Body of pancreas (tissue), 4 donors: Measurements from ENCODE around the gene POLG. TPM values are rescaled to one million over a fixed set of nuclear protein-coding genes. Genes with fewer than 3 reads are reported as not detected.
A peak's percentile ranks its signal among the peaks of the same experiment; 100 is the strongest.

Experiments
- ATAC-seq: fragments of 150-250 bp; one replicate; pipeline ENCODE4 v1.9.1; 2016
- DNase-seq, 4 donors: peaks; one replicate each; pipeline ENCODE4 v3.0.0-alpha.2; 2019
- H3K27ac ChIP-seq, 4 donors: fragments of 200-600 bp; sonication (generic); 1 replicate in 3 of 4; 2 replicates in 1 of 4; pipeline versions ENCODE4 v1.5.1 to v1.6.1; 2016 to 2019; ENCODE audit warnings: mild to moderate bottlenecking in 1 of 4, mixed read lengths in 1 of 4, moderate library complexity in 1 of 4
- H3K27me3 ChIP-seq, 2 donors: fragments of 200-600 bp; sonication (generic); one replicate each; pipeline ENCODE4 v1.6.0; 2016; ENCODE audit warnings: mild to moderate bottlenecking in 1 of 2
- H3K36me3 ChIP-seq, 2 donors: fragments of 200-600 bp; sonication (generic); replicated peaks in 1 of 2; 2 replicates each; pipeline ENCODE4 v1.5.1; 2016; ENCODE audit warnings: low read depth in 2 of 2; ENCODE audit not compliant: insufficient read depth in 1 of 2
- H3K4me1 ChIP-seq: fragments of 200-600 bp; sonication (generic); one replicate; pipeline ENCODE4 v1.6.0; 2016
- H3K4me3 ChIP-seq, 2 donors: fragments of 200-600 bp; sonication (generic); 1 replicate in 1 of 2; 2 replicates in 1 of 2; pipeline ENCODE4 v1.5.1; 2016 to 2019
- H3K9me3 ChIP-seq, 3 donors: fragments of 200-600 bp; sonication (generic); 1 replicate in 2 of 3; 2 replicates in 1 of 3; pipeline ENCODE4 v1.5.1; 2016
- POLR2A ChIP-seq, 3 donors: fragments of 450-650 bp; IDR thresholded peaks; one replicate each; pipeline ENCODE4 v1.6.1; 2016; ENCODE audit warnings: antibody characterized with exemption in 3 of 3, mild to moderate bottlenecking in 2 of 3
- WGBS, 2 donors: methylation state at CpG; one replicate each; pipeline ENCODE4 v1.1.5; 2017; 5-methylcytosine and 5-hydroxymethylcytosine counted together
- intact Hi-C: fragments of 100-400 bp; cut with DNase I; formaldehyde crosslinking; loops from one replicate; pipeline ENCODE4 v1.15.1; 2023
- total RNA-seq, 2 donors: library from RNA; depleted of rRNA; stranded (reverse); fragments of >200 nt; gene quantifications; one replicate each; pipeline ENCODE4 v1.1.0, GENCODE V29; 2016
- TF ChIP-seq, protein P1 (sequence below), 7 experiments: fragments of 450-650 bp in 4 of 7; fragments of 200-600 bp in 3 of 7; sonication (generic) in 3 of 7; IDR thresholded peaks; one replicate each; pipeline ENCODE4 v1.5.1; 2016 to 2019; ENCODE audit warnings: antibody characterized with exemption in 7 of 7

Gene POLG
- total RNA-seq, 2 donors from 2014 or later, result 60.7 to 67.2 TPM

DNA sequence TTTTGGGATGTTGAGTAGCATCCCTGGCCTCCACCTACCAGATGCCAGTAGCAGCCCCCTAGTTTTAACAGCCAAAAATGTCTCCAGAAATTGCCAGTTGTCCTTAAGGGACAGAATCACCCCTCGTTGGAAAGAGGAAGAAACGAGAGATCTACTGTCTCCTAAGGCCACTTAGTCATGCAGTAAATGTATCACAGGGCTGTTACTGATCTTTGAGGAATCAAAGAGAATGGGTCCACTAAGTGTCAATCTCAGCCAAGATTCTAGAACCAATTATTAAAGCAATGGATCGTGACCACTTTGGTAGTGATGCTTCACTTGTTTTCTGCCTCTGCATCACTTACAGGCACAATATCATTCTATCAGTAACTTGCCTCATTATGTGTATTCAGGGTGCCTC lies 26.4 kb downstream of the POLG start:
- Histone ChIP-seq H3K27ac (no peak overlapping the region), H3K36me3 (no peaks in the 10 kb centered on the region), H3K9me3 (no peaks in the 10 kb centered on the region), H3K4me1 (peaks cover 15% of the 10 kb centered on the region), H3K27me3 (no peaks in the 10 kb centered on the region), H3K4me3 (no peak overlapping the region)
- TF ChIP-seq, protein P1, sequence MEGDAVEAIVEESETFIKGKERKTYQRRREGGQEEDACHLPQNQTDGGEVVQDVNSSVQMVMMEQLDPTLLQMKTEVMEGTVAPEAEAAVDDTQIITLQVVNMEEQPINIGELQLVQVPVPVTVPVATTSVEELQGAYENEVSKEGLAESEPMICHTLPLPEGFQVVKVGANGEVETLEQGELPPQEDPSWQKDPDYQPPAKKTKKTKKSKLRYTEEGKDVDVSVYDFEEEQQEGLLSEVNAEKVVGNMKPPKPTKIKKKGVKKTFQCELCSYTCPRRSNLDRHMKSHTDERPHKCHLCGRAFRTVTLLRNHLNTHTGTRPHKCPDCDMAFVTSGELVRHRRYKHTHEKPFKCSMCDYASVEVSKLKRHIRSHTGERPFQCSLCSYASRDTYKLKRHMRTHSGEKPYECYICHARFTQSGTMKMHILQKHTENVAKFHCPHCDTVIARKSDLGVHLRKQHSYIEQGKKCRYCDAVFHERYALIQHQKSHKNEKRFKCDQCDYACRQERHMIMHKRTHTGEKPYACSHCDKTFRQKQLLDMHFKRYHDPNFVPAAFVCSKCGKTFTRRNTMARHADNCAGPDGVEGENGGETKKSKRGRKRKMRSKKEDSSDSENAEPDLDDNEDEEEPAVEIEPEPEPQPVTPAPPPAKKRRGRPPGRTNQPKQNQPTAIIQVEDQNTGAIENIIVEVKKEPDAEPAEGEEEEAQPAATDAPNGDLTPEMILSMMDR (IDR thresholded peaks at IDR 0.05), result no peak
- TF ChIP-seq POLR2A (IDR thresholded peaks at IDR 0.05), result no peak
- WGBS, 2 donors, result 62 to 98% methylated on average over 2 to 3 of the region's 3 CpGs
- intact Hi-C loops, result no loop called here
- DNase-seq (no peak), ATAC-seq (no peak)

DNA sequence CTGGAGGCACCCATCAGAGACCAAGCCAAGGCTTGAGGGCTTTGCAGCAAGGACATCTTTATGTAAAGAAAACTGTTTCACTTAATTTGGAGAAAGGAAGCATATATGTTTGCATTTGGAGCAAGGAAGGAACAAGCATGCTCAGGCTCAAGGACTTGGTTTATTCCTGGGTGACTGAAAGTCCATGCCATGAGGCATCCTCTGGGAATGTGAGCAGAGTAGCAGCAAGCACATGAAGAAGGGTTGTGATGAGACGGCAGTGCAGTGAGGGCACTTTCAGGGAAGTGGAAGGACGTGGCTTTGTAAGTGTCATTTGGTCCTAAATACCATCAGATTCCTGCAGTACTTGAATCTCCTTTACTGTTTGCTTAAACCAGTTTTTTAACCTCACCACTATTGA lies 26.8 kb downstream of the POLG start:
- DNase-seq (no peak), ATAC-seq (no peak)
- no peak overlapping the region for H3K4me3 ChIP-seq
- intact Hi-C loops, result no loop called here
- H3K4me1 ChIP-seq, result peaks cover 15% of the 10 kb centered on the region
- no peak for TF ChIP-seq POLR2A (IDR thresholded peaks at IDR 0.05)
- TF ChIP-seq, protein P1 (IDR thresholded peaks at IDR 0.05), result no peak
- H3K27me3 ChIP-seq, result no peaks in the 10 kb centered on the region
- no peak overlapping the region for H3K27ac ChIP-seq
- 83 to 89% methylated on average over 2 of the region's 2 CpGs for WGBS, 2 donors
- H3K36me3 ChIP-seq, result no peaks in the 10 kb centered on the region
- H3K9me3 ChIP-seq, result no peaks in the 10 kb centered on the region

DNA sequence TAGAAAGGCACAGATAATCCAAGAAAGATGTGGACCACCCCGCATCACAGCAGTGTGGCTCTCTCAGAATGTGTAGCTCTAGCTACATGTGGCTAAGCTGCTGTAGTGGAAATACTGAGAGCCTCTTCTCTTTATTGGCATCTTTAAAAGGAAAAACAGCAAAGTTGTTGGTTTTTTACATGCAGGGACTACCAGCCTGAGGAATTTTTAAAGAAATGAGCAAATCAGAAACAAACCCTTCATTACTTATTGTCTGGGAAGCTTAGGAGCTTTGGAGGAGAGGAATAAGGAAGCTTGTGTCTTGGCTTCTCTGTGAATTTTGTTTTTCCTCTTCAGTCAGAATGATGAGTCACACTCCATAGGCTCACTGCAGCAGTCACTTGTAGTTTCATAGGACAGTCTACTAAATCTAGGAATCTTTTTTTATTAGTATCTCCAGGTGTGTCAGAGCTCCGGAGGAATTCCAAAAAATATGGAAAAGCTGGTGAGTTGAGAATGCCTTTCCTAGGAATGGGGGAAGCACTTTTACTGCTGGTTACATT lies 27.5 kb downstream of the POLG start:
- H3K27ac ChIP-seq, result no peak overlapping the region
- H3K4me3 ChIP-seq, result no peak overlapping the region
- TF ChIP-seq, protein P1 (IDR thresholded peaks at IDR 0.05), result no peak
- TF ChIP-seq POLR2A (IDR thresholded peaks at IDR 0.05), result no peak
- no peaks in the 10 kb centered on the region for H3K27me3 ChIP-seq
- no peaks in the 10 kb centered on the region for H3K36me3 ChIP-seq
- intact Hi-C loops, result no loop called here
- ATAC-seq, result no peak
- peaks cover 15% of the 10 kb centered on the region for H3K4me1 ChIP-seq
- H3K9me3 ChIP-seq, result no peaks in the 10 kb centered on the region
- WGBS, 2 donors, result 93 to 100% methylated on average over 2 of the region's 2 CpGs
- no peak for DNase-seq

DNA sequence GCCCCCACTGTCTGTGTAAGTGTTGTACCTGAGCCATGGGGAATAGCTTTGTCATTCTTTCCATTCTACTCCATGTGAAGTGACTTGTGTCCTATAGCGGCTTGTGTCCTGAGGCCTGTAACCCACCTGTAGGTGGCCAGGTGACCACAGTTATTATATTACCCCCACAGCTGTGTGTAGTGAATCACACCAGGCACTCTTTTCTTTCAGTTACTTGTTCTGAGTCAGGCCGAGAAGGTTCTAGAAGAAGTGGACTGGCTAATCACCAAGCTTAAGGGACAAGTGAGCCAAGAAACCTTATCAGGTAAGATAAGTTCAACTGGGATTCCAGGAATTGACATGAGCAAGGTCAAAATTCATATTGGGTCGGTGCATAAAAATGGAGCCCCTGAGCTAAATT lies 29.2 kb downstream of the POLG start:
- H3K9me3 ChIP-seq, result no peaks in the 10 kb centered on the region
- peak in 2 of 4 donors; percentile 26 to 42 for DNase-seq
- 58 to 60% methylated on average over 3 of the region's 3 CpGs for WGBS, 2 donors
- no peaks in the 10 kb centered on the region for H3K27me3 ChIP-seq
- peaks cover 15% of the 10 kb centered on the region for H3K4me1 ChIP-seq
- H3K27ac ChIP-seq, result no peak overlapping the region
- TF ChIP-seq, protein P1 (IDR thresholded peaks at IDR 0.05), result no peak
- TF ChIP-seq POLR2A (IDR thresholded peaks at IDR 0.05), result no peak
- no peak overlapping the region for H3K4me3 ChIP-seq
- ATAC-seq, result peak; percentile 70
- intact Hi-C loops, result no loop called here
- H3K36me3 ChIP-seq, result no peaks in the 10 kb centered on the region

DNA sequence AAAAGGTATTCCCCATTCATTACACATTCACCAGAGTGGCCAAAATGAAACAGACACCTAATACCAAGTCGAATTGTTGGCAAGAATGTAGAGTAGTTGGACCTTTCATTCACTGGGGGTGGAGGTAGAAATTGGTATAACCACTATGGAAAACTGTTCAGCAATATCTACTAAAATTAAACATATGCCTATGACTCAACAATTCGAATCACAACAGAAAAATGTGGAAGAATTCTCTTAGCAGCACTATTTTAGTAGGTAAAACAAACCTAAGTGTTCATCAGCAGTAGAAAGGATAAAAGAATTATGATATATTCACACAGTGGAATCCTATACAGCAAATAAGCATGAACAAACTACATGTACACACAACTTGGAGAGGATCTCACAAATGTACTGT lies 30.6 kb downstream of the POLG start:
- DNase-seq, result no peak
- no peaks in the 10 kb centered on the region for H3K9me3 ChIP-seq
- peaks cover 15% of the 10 kb centered on the region for H3K4me1 ChIP-seq
- H3K36me3 ChIP-seq, result no peaks in the 10 kb centered on the region
- intact Hi-C loops, result no loop called here
- ATAC-seq, result no peak
- H3K4me3 ChIP-seq, result no peak overlapping the region
- no peaks in the 10 kb centered on the region for H3K27me3 ChIP-seq
- no peak overlapping the region for H3K27ac ChIP-seq
- TF ChIP-seq, protein P1 (IDR thresholded peaks at IDR 0.05), result no peak
- no peak for TF ChIP-seq POLR2A (IDR thresholded peaks at IDR 0.05)
- 94 to 98% methylated on average over 2 of the region's 2 CpGs for WGBS, 2 donors
